Measurements from ENCODE around the gene NAA40.

NAA40 gene

GRCh38 chr11:63911876-63912275, 26.9 kb upstream of the NAA40 start:
- no peak overlapping the region for H3K4me3 ChIP-seq (ENCODE audit: low read depth in 1 of 2, low read length in 2 of 2)
- peaks cover 0 to 12% of the 10 kb centered on the region in 2 donors for H3K4me1 ChIP-seq (ENCODE audit: control insufficient read depth in 1 of 2, insufficient read depth in 2 of 2, low read length in 2 of 2)
- no peak overlapping the region for H3K27ac ChIP-seq (ENCODE audit: low read depth, low read length)
- H3K9ac ChIP-seq (ENCODE audit: low read depth in 1 of 2, low read length in 2 of 2): no peak overlapping the region
- H3K9me3 ChIP-seq (ENCODE audit: control insufficient read depth in 1 of 2, low read length in 2 of 2): no peaks in the 10 kb centered on the region
- H3K27me3 ChIP-seq (ENCODE audit: control insufficient read depth in 1 of 2, insufficient read depth in 2 of 2, low read length in 2 of 2): no peaks in the 10 kb centered on the region
- H3K36me3 ChIP-seq (ENCODE audit: control insufficient read depth in 1 of 2, insufficient read depth in 2 of 2, low read length in 2 of 2): peaks cover 17 to 18% of the 10 kb centered on the region in 2 donors

GRCh38 chr11:63912678-63913077, 26.1 kb upstream of the NAA40 start:
- H3K9me3 ChIP-seq (ENCODE audit: control insufficient read depth in 1 of 2, low read length in 2 of 2): no peaks in the 10 kb centered on the region
- no peak overlapping the region for H3K27ac ChIP-seq (ENCODE audit: low read depth, low read length)
- H3K4me3 ChIP-seq (ENCODE audit: low read depth in 1 of 2, low read length in 2 of 2): no peak overlapping the region
- no peaks in the 10 kb centered on the region for H3K27me3 ChIP-seq (ENCODE audit: control insufficient read depth in 1 of 2, insufficient read depth in 2 of 2, low read length in 2 of 2)
- H3K36me3 ChIP-seq (ENCODE audit: control insufficient read depth in 1 of 2, insufficient read depth in 2 of 2, low read length in 2 of 2): peaks cover 9 to 10% of the 10 kb centered on the region in 2 donors
- no peak overlapping the region for H3K9ac ChIP-seq (ENCODE audit: low read depth in 1 of 2, low read length in 2 of 2)
- H3K4me1 ChIP-seq (ENCODE audit: control insufficient read depth in 1 of 2, insufficient read depth in 2 of 2, low read length in 2 of 2): peaks cover 5 to 16% of the 10 kb centered on the region in 2 donors

- no peak overlapping the region for H3K27ac ChIP-seq (ENCODE audit: low read depth, low read length)
- H3K4me3 ChIP-seq (ENCODE audit: low read depth in 1 of 2, low read length in 2 of 2): no peak overlapping the region
- H3K36me3 ChIP-seq (ENCODE audit: control insufficient read depth in 1 of 2, insufficient read depth in 2 of 2, low read length in 2 of 2): no peaks in the 10 kb centered on the region
- no peaks in the 10 kb centered on the region for H3K27me3 ChIP-seq (ENCODE audit: control insufficient read depth in 1 of 2, insufficient read depth in 2 of 2, low read length in 2 of 2)
- H3K9me3 ChIP-seq (ENCODE audit: control insufficient read depth in 1 of 2, low read length in 2 of 2): no peaks in the 10 kb centered on the region
- no peak overlapping the region for H3K9ac ChIP-seq (ENCODE audit: low read depth in 1 of 2, low read length in 2 of 2)
- peaks cover 17 to 31% of the 10 kb centered on the region in 2 donors for H3K4me1 ChIP-seq (ENCODE audit: control insufficient read depth in 1 of 2, insufficient read depth in 2 of 2, low read length in 2 of 2)
These were observed 24.7 kb upstream of the NAA40 start for GRCh38 chr11:63913866-63914830.

GRCh38 chr11:63914896-63915691, 23.7 kb upstream of the NAA40 start:
- peaks cover 24 to 41% of the 10 kb centered on the region in 2 donors for H3K4me1 ChIP-seq (ENCODE audit: control insufficient read depth in 1 of 2, insufficient read depth in 2 of 2, low read length in 2 of 2)
- H3K36me3 ChIP-seq (ENCODE audit: control insufficient read depth in 1 of 2, insufficient read depth in 2 of 2, low read length in 2 of 2): no peaks in the 10 kb centered on the region

GRCh38 chr11:63915961-63916836, 22.6 kb upstream of the NAA40 start:
- Histone ChIP-seq H3K4me1 (ENCODE audit: control insufficient read depth in 1 of 2, insufficient read depth in 2 of 2, low read length in 2 of 2) (peaks cover 33 to 46% of the 10 kb centered on the region in 2 donors), H3K27ac (ENCODE audit: low read depth, low read length) (no peak overlapping the region), H3K9ac (ENCODE audit: low read depth in 1 of 2, low read length in 2 of 2) (peak overlapping the region in 1 of 2 donors; percentile 47)

More at GRCh38 chr11:63914896-63915691, 23.7 kb upstream of the NAA40 start:
- Histone ChIP-seq H3K9me3 (ENCODE audit: control insufficient read depth in 1 of 2, low read length in 2 of 2) (no peaks in the 10 kb centered on the region), H3K9ac (ENCODE audit: low read depth in 1 of 2, low read length in 2 of 2) (no peak overlapping the region), H3K4me3 (ENCODE audit: low read depth in 1 of 2, low read length in 2 of 2) (no peak overlapping the region), H3K27ac (ENCODE audit: low read depth, low read length) (no peak overlapping the region), H3K27me3 (ENCODE audit: control insufficient read depth in 1 of 2, insufficient read depth in 2 of 2, low read length in 2 of 2) (no peaks in the 10 kb centered on the region)

GRCh38 chr11:63916837-63917691, 21.7 kb upstream of the NAA40 start, which contains the start of gene RCOR2:
Gene RCOR2, minus strand, starts transcription at chr11:63917164. Its CDS starts 708 bp downstream, at chr11:63916456.
- Histone ChIP-seq H3K4me3 (ENCODE audit: low read depth in 1 of 2, low read length in 2 of 2) (peak within 1 kb of the TSS; percentile 72), H3K36me3 (ENCODE audit: control insufficient read depth in 1 of 2, insufficient read depth in 2 of 2, low read length in 2 of 2) (no peaks in the 10 kb centered on the region), H3K27ac (ENCODE audit: low read depth, low read length) (peak within 1 kb of the TSS; percentile 62), H3K9me3 (ENCODE audit: control insufficient read depth in 1 of 2, low read length in 2 of 2) (no peaks in the 10 kb centered on the region), H3K4me1 (ENCODE audit: control insufficient read depth in 1 of 2, insufficient read depth in 2 of 2, low read length in 2 of 2) (peaks cover 33 to 46% of the 10 kb centered on the region in 2 donors), H3K9ac (ENCODE audit: low read depth in 1 of 2, low read length in 2 of 2) (peak within 1 kb of the TSS; percentile 56 to 72), H3K27me3 (ENCODE audit: control insufficient read depth in 1 of 2, insufficient read depth in 2 of 2, low read length in 2 of 2) (no peaks in the 10 kb centered on the region)

More at GRCh38 chr11:63915961-63916836, 22.6 kb upstream of the NAA40 start:
- no peaks in the 10 kb centered on the region for H3K36me3 ChIP-seq (ENCODE audit: control insufficient read depth in 1 of 2, insufficient read depth in 2 of 2, low read length in 2 of 2)
- H3K27me3 ChIP-seq (ENCODE audit: control insufficient read depth in 1 of 2, insufficient read depth in 2 of 2, low read length in 2 of 2): no peaks in the 10 kb centered on the region
- H3K9me3 ChIP-seq (ENCODE audit: control insufficient read depth in 1 of 2, low read length in 2 of 2): no peaks in the 10 kb centered on the region
- peak overlapping the region; percentile 72 for H3K4me3 ChIP-seq (ENCODE audit: low read depth in 1 of 2, low read length in 2 of 2)

- Histone ChIP-seq H3K27me3 (ENCODE audit: control insufficient read depth in 1 of 2, insufficient read depth in 2 of 2, low read length in 2 of 2) (no peaks in the 10 kb centered on the region), H3K4me3 (ENCODE audit: low read depth in 1 of 2, low read length in 2 of 2) (peak overlapping the region; percentile 62 to 66), H3K27ac (ENCODE audit: low read depth, low read length) (peak overlapping the region; percentile 62), H3K9me3 (ENCODE audit: control insufficient read depth in 1 of 2, low read length in 2 of 2) (no peaks in the 10 kb centered on the region), H3K4me1 (ENCODE audit: control insufficient read depth in 1 of 2, insufficient read depth in 2 of 2, low read length in 2 of 2) (peaks cover 37 to 53% of the 10 kb centered on the region in 2 donors), H3K36me3 (ENCODE audit: control insufficient read depth in 1 of 2, insufficient read depth in 2 of 2, low read length in 2 of 2) (no peaks in the 10 kb centered on the region), H3K9ac (ENCODE audit: low read depth in 1 of 2, low read length in 2 of 2) (peak overlapping the region; percentile 56 to 72)
These were observed 20.9 kb upstream of the NAA40 start for GRCh38 chr11:63917692-63918506.

GRCh38 chr11:63918507-63919191, 20.2 kb upstream of the NAA40 start:
- peak overlapping the region; percentile 16 to 66 for H3K4me3 ChIP-seq (ENCODE audit: low read depth in 1 of 2, low read length in 2 of 2)
- peak overlapping the region; percentile 6 to 54 for H3K9ac ChIP-seq (ENCODE audit: low read depth in 1 of 2, low read length in 2 of 2)
- peak overlapping the region; percentile 50 for H3K27ac ChIP-seq (ENCODE audit: low read depth, low read length)
- no peaks in the 10 kb centered on the region for H3K9me3 ChIP-seq (ENCODE audit: control insufficient read depth in 1 of 2, low read length in 2 of 2)
- H3K4me1 ChIP-seq (ENCODE audit: control insufficient read depth in 1 of 2, insufficient read depth in 2 of 2, low read length in 2 of 2): peaks cover 43 to 58% of the 10 kb centered on the region in 2 donors
- no peaks in the 10 kb centered on the region for H3K27me3 ChIP-seq (ENCODE audit: control insufficient read depth in 1 of 2, insufficient read depth in 2 of 2, low read length in 2 of 2)
- H3K36me3 ChIP-seq (ENCODE audit: control insufficient read depth in 1 of 2, insufficient read depth in 2 of 2, low read length in 2 of 2): no peaks in the 10 kb centered on the region
